Peyer's patch (tissue), 4 donors: ENCODE data around the gene IFNA10.
"Not testable (repeated sequence)": the region's sequence is repeated elsewhere in the genome, so short reads cannot be mapped to it uniquely, and the experiment has no call there.

Source experiments
- CTCF ChIP-seq, 6 experiments: fragments of 450-650 bp in 4 of 6; fragments of 200-600 bp in 2 of 6; sonication (generic) in 1 of 6; IDR thresholded peaks; one replicate each; pipeline ENCODE4 v1.5.1; 2017 to 2019; ENCODE audit warnings: antibody characterized with exemption in 6 of 6, mild to moderate bottlenecking in 3 of 6, moderate library complexity in 1 of 6
- POLR2A ChIP-seq, 2 donors: fragments of 450-650 bp; IDR thresholded peaks; one replicate each; pipeline ENCODE4 v1.5.1; 2017; ENCODE audit warnings: antibody characterized with exemption in 2 of 2, mild to moderate bottlenecking in 2 of 2, moderate library complexity in 2 of 2

GRCh38 chr9:21212160-21212559, 5.2 kb upstream of the IFNA10 start:
- TF ChIP-seq POLR2A, CTCF (IDR thresholded peaks at IDR 0.05): not testable (repeated sequence)
